KMS-11 (cell line): ENCODE data around the gene TRIM15.
A peak's percentile ranks its signal among the peaks of the same experiment; 100 is the strongest.

ENCODE experiments used
- H2AFZ ChIP-seq: fragments of 200-600 bp; sonication (generic); 2 replicates; pipeline ENCODE4 v1.6.1; 2016; ENCODE audit warnings: antibody characterized with exemption, mixed run types, low read depth
- H3K27ac ChIP-seq: fragments of 200-600 bp; sonication (generic); 2 replicates; pipeline ENCODE4 v1.6.1; 2016; ENCODE audit warnings: mild to moderate bottlenecking, mixed run types
- H3K27me3 ChIP-seq: fragments of 200-600 bp; sonication (generic); 2 replicates; pipeline ENCODE4 v1.6.1; 2017; ENCODE audit warnings: mild to moderate bottlenecking, low read depth, mixed run types, moderate library complexity; ENCODE audit not compliant: insufficient read depth
- H3K36me3 ChIP-seq: fragments of 200-600 bp; sonication (generic); 2 replicates; pipeline ENCODE4 v1.6.1; 2017; ENCODE audit warnings: mild to moderate bottlenecking, mixed run types; ENCODE audit not compliant: insufficient read depth
- H3K4me1 ChIP-seq: fragments of 200-600 bp; sonication (generic); 2 replicates; pipeline ENCODE4 v1.6.1; 2016; ENCODE audit warnings: mild to moderate bottlenecking, low read depth, mixed run types; ENCODE audit not compliant: poor library complexity, severe bottlenecking
- H3K4me2 ChIP-seq: fragments of 200-600 bp; sonication (generic); 2 replicates; pipeline ENCODE4 v1.7.0; 2016; ENCODE audit warnings: mild to moderate bottlenecking, mixed run types
- H3K4me3 ChIP-seq: fragments of 200-600 bp; sonication (generic); IDR thresholded peaks from 2 replicates; pipeline ENCODE4 v1.6.1; 2017; ENCODE audit warnings: low read depth, low read length, mixed read lengths; ENCODE audit not compliant: insufficient read depth
- H3K79me2 ChIP-seq: fragments of 200-600 bp; sonication (generic); 2 replicates; pipeline ENCODE4 v1.6.1; 2016; ENCODE audit warnings: low read depth, mixed run types; ENCODE audit not compliant: insufficient read depth
- H3K9ac ChIP-seq: fragments of 200-600 bp; sonication (generic); 2 replicates; pipeline ENCODE4 v1.6.1; 2016; ENCODE audit warnings: mild to moderate bottlenecking, mixed run types
- H4K20me1 ChIP-seq: fragments of 200-600 bp; sonication (generic); 2 replicates; pipeline ENCODE4 v1.6.1; 2016; ENCODE audit warnings: mild to moderate bottlenecking, mixed run types; ENCODE audit not compliant: insufficient read depth
- TF ChIP-seq, protein P1 (sequence below): fragments of 200-600 bp; sonication (generic); conservative IDR thresholded peaks from 2 replicates; pipeline ENCODE4 v1.6.1; 2017; ENCODE audit warnings: low read depth, mild to moderate bottlenecking, antibody characterized with exemption, low read length, moderate library complexity, mixed read lengths

Gene TRIM15

DNA sequence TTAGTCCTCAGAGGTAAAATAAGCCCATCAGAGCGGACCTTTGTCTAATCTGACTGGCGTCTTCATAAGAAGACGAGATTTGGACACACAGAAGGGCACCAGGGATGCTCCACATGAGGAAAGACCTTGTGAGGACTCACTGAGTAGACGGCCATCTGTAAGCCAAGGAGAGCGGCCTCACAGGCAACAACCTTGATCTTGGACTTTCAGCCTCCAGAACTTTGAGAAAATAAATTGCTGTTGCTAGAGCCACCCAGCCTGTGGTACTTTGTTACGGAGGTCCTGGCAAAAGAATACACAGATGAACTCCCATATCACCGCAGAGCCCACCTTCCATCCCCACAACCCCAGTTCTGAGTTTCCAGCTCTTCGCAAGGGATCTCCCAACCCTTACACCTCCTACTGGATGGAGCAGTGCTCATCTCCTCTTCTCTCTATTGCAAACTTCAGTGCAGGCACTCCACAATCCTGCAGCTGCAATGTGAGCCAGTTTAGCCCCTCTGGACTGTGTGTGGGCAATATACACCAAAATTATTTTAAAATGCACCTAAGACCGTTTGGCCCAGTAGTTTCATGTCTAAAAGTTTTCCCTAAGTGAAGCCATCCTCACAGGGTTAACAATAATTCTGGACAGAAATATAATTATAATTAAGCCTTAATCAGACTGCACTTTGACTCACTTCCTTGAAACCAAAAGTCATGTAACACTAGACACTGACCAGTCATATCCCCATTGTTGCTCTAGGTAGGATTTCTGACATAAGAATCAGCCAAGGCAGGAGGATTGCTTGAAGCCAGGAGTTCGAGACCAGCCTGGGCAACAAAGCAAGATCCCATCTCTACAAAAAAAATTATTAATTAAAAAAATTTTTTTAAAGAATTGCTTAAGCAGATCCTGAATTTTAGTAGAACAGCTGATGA is 41.6 kb upstream of the TRIM15 start:
- H3K9ac ChIP-seq: no peak overlapping the region
- no peaks in the 10 kb centered on the region for H3K79me2 ChIP-seq
- H3K27me3 ChIP-seq: no peaks in the 10 kb centered on the region
- H2AFZ ChIP-seq: no peak overlapping the region
- peaks cover 5% of the 10 kb centered on the region for H3K4me1 ChIP-seq
- TF ChIP-seq, protein P1, sequence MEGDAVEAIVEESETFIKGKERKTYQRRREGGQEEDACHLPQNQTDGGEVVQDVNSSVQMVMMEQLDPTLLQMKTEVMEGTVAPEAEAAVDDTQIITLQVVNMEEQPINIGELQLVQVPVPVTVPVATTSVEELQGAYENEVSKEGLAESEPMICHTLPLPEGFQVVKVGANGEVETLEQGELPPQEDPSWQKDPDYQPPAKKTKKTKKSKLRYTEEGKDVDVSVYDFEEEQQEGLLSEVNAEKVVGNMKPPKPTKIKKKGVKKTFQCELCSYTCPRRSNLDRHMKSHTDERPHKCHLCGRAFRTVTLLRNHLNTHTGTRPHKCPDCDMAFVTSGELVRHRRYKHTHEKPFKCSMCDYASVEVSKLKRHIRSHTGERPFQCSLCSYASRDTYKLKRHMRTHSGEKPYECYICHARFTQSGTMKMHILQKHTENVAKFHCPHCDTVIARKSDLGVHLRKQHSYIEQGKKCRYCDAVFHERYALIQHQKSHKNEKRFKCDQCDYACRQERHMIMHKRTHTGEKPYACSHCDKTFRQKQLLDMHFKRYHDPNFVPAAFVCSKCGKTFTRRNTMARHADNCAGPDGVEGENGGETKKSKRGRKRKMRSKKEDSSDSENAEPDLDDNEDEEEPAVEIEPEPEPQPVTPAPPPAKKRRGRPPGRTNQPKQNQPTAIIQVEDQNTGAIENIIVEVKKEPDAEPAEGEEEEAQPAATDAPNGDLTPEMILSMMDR: no peak
- no peak overlapping the region for H3K4me3 ChIP-seq
- no peak overlapping the region for H3K27ac ChIP-seq
- no peak overlapping the region for H3K4me2 ChIP-seq
- no peaks in the 10 kb centered on the region for H4K20me1 ChIP-seq
- H3K36me3 ChIP-seq: no peaks in the 10 kb centered on the region

GRCh38 chr6:30122515-30122914 is 40.8 kb upstream of the TRIM15 start:
- no peak overlapping the region for H3K27ac ChIP-seq
- no peaks in the 10 kb centered on the region for H3K27me3 ChIP-seq
- peaks cover 5% of the 10 kb centered on the region for H3K4me1 ChIP-seq
- no peaks in the 10 kb centered on the region for H4K20me1 ChIP-seq
- H2AFZ ChIP-seq: no peak overlapping the region
- no peak overlapping the region for H3K4me3 ChIP-seq
- TF ChIP-seq, protein P1: no peak
- H3K4me2 ChIP-seq: no peak overlapping the region
- no peaks in the 10 kb centered on the region for H3K36me3 ChIP-seq
- no peaks in the 10 kb centered on the region for H3K79me2 ChIP-seq
- no peak overlapping the region for H3K9ac ChIP-seq

DNA sequence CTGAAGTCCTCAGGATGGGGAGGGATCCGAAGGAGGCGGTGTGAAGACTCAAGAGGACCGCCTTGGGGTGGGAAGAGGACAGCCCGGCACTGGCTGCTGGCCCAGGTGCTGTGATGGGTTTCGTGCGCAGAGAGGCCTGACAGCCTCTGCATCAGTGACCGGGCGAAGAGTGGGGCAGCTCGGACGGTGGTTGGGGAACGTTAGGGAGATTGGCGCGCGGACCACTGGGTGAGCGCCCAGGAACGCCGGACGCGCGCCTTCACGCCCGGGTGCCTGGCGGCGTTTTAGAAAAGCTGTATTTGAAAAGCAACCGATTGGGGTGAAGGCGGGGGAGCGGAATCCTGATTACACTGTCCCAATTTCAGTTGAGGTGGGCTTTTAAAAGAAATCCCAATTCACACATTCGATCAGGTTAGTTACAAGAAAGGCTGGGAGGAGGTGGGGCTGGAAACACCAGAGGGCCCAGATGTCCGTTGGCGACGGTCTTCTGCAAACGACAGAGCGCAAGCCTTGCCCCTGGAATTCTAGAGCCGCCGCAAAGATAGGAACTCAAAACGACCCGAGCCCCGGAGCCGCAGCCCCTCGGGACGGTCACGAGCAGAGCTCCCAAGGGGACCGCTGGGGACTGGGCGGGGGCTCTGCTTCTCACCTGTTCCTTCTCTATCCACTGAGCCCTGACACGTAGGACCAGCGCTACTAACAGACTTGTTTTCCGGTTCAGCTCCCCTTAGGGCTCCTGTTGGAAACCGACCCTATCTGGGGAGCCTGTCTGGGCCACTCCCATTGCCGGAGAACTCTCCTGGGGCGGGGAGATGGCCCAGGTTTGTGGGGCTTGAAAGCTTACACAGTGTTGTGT is 35.9 kb upstream of the TRIM15 start:
- Histone ChIP-seq H3K4me2 (no peak overlapping the region), H4K20me1 (no peaks in the 10 kb centered on the region), H3K27ac (no peak overlapping the region), H3K4me1 (peaks cover 37% of the 10 kb centered on the region), H3K36me3 (no peaks in the 10 kb centered on the region), H3K79me2 (no peaks in the 10 kb centered on the region), H3K4me3 (no peak overlapping the region), H3K9ac (no peak overlapping the region), H2AFZ (no peak overlapping the region), H3K27me3 (no peaks in the 10 kb centered on the region)
- TF ChIP-seq, protein P1: no peak

GRCh38 chr6:30129265-30130178 is 33.8 kb upstream of the TRIM15 start:
- no peaks in the 10 kb centered on the region for H4K20me1 ChIP-seq
- H3K9ac ChIP-seq: no peak overlapping the region
- peaks cover 33% of the 10 kb centered on the region for H3K4me1 ChIP-seq
- no peak overlapping the region for H3K4me3 ChIP-seq
- peak overlapping the region; percentile 43 for H3K4me2 ChIP-seq
- no peaks in the 10 kb centered on the region for H3K36me3 ChIP-seq
- no peak overlapping the region for H2AFZ ChIP-seq
- no peaks in the 10 kb centered on the region for H3K79me2 ChIP-seq
- no peak overlapping the region for H3K27ac ChIP-seq
- H3K27me3 ChIP-seq: no peaks in the 10 kb centered on the region
- TF ChIP-seq, protein P1: no peak
